HG03064 (cell line): Measurements from ENCODE around the gene IL18RAP.
A peak's percentile ranks its signal among the peaks of the same experiment; 100 is the strongest.

Experiments
- ATAC-seq: cut with Tn5 transposase; IDR thresholded peaks from one replicate; pipeline ENCODE4 v1.9.1; 2021; ENCODE audit warnings: low read depth; ENCODE audit not compliant: unreplicated experiment

The IL18RAP gene

DNA sequence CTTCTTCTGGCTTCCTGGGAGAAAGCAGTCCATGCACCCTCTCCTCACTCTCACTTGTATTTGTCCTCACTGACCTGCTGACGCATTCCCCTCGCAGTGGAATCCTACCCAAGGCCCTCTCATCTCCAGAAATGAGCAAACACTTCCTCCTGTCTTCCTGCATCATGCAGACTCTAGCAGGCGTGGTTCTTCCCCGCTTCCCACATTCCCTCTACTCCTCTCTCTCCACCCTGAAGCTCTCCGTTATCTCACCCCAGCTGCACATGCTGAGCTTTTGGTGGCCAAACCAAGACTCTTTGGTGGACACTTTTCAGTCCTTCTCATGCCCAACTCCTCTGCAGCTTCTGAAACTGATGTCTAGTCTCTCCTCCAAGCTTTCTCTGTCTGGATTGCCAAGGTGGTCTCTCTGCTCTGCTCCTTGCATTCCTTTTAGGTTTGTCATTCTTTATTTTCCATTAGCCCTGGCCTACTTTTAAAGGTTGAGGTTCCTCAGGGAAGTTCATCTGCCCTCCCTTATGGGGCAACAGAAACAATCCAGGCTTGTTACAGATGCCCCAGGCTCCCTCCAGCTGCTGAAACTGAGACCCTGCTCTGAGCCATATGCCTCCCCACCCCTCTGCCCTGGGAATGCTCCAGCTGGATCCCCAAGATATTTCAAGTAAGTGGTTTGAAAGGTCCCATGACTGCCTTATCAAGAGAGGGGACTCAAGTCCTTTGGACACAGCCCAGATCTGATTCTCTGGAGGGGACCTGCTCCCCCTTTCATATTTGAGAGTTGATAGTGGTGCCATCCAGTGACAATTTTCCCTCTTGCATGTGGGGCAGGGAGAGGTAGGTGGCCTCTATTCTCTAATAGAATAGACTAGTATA lies 835 bp upstream of the IL18RAP start:
- no peak for ATAC-seq

DNA sequence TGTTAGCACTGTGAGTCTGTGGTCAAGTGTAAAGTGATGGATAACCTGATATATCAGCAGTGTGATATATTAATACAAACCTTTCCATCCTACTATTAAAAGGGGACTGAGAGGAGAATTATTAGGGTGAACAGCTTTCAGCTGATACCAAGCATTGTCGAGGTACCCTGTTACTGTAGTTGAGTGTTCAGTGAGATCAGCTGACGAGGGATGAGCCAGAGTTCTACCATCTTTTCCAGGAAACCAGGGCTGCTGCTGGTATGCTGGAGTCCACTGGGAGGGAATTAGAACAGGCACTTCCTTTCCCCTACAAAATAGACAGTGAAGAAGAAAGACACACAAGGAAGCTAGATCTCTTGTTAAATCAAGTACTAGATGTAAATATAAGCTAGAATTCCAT lies 408 bp downstream of the IL18RAP start:
- no peak for ATAC-seq

DNA sequence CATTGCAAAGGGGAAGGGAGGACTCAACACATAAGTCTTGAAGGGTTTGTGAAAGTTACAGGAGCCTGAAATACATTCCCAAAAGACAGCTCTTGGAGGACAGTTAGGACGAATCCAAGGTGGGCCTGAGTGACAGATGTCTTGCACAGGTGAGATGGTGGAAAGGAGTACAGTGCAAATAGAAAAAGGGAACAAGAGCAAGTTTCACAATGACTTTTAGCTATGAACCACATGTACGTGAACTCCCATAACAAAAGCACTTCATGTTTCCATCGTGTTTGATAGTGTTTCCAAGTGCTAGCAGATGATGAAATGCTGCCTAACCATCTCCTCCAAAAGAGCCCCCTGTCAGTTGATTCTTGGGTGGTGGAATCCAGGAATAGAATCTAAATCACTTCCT lies 1.8 kb downstream of the IL18RAP start:
- peak; percentile 68 for ATAC-seq

DNA sequence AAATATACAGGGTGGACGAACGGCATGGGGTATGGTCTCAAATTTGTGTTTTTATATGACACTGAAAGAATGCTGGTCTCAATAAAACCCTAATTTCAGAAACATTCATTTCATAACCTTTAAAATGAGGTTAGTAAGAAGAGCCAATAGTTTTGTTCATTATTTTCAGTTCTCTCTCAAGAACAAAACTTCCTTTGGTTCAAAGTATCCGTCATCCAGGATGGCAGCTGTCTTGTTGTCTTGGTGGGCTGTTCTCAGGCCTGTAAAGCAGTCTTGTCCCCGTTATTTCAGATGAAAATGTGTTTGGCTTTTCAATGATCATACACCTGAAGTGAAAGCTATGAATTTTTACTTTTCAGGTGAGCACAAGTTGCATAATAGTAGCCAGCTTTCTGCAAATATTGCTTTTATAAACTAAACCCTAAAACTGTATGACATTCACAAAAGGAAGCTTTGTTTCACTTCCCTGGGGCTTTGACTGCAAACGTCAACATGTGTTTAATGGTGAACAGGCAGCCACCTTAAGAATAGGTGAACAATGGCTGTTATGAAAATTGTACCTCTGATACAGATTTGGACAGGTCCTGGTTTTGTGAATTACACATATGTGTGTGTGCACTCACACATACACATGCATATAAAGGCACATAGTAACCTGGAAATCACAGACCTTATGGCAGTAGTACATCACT lies 2.6 kb downstream of the IL18RAP start:
- ATAC-seq = no peak

DNA sequence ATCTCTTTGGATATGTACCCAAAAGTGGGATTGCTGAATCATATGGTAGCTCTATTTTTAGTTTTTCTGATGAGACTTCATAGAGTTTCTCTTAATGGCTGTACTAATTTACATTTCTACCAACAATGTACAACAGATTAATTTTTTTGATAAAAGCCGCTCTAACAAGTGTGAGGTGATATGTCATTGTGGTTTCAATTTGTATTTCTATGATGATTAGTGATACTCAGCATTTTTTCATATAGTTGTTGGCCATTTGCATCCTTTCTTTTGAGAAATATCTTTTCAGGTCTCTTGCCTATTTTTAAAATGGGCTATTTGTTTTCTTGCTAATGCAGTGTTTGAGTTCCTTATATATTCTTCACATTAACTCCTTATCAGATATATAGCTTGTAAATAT lies 4.3 kb downstream of the IL18RAP start:
- ATAC-seq = no peak

DNA sequence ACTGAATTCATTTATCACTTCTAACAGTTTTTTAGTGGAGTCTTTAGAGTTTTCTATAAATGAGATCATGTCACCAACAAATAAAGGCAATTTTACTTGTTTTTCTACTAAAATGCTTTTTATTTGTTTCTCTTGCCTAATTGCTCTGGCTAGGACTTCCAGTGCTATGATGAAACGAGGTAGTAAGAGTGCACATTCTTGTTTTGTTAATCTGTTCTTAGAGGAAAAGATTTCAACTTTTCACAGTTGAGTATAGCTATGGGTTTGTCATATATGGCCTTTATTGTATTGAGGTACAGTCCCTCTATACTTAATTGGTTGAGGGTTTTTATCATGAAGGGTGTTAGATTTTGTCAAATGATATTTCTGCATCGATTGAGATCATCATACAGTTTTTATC lies 5.6 kb downstream of the IL18RAP start:
- no peak for ATAC-seq

DNA sequence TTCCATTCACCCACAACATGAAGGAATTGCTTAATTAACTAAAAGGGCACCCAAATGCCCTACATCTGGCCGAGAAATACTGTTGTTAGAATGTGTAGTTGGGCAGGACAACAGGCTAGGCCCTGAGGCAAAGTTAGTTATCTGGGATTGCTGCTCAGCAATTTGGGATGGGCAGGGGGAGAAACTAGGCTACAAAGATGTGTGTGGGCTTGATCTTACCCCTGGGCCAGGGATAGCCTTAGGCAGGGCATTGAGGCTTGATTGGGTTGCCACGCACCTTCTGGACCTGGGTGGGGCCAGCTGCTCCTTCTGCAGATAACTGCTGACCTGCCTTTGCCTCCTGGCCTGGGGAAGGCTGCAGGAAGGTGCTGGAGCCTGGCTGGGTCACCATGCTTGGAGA lies 9.4 kb downstream of the IL18RAP start:
- no peak for ATAC-seq

DNA sequence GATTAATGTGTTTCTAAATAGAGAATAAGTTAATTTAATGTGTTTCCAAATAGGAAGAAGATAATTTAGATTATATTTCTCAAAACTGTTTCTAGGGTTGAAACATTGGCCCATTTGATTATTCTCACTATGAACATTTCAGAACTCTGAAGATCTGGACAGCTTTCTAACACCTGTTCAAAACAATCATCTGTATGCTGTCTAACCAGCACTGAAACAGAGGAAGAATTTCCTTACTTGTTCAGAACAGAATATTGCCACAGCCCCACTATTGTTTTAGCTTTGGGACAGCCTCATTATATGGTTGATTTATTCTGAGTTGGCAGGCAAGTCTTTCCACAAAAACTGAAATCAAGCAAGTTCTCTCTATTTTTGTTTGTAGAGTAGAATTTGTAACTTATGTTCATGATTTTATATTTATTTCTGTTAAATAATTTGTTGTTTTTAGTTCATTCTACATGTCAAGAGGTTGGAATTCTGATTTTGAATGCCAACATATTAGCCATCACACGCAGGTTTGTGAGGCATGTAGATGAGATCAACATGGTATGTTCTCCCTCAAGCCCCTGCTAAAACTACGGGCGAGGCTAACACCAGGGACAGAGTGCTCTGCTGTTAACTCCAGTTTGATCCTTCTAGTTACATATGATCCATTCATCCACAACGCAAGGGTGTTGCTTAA lies 11.2 kb downstream of the IL18RAP start:
- ATAC-seq = no peak

DNA sequence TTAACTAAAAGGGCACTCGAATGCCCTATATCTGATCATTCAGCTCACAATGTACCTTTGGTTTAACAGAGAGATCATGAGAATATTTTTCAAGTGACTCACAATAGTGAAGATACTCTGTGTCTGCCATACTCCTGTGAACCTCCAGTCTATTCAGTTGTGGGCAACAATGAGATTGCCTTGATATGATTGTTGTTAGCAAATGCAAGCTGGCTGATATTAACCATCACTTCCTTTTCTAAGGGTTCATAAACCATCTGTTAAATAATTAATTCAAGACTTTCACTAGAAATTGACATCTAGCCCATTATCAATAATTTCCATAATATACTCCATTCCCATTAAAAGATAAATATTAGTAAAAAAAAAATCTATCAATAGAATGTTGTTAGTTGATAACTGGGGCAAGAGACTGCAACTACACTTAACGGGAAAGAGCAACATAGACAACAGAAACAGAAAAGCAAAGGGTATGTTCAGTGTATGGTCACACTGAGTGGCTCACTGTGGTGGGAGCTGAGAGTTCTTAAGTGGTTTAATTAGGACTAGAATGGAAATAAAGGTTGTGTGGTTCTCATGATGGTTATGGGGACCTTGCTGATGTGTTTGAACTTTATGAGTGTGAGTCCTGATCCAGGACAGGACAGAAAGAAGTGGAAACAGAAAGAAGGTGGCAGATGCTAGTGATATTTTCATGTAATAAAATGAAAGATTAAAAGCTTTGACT lies 11.9 kb downstream of the IL18RAP start:
- no peak for ATAC-seq

DNA sequence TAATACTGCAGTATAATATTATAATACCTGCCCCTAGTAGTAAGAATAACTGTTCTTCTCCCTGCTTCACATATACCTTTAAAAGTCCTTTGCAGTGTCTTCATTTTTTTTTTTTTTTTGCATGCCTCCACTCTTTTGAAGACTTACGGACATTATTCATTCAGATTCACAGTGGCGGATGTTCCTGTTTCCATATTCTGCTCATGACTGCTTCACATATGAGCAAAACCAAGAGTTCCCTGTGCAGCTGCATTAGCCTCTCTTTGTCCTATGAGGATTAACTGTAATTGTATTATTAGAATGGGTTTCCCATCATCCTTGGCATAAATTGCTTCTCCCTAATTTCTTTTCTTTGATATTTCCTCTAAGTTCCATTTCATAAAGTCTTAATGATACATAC lies 12.8 kb downstream of the IL18RAP start:
- ATAC-seq = no peak

DNA sequence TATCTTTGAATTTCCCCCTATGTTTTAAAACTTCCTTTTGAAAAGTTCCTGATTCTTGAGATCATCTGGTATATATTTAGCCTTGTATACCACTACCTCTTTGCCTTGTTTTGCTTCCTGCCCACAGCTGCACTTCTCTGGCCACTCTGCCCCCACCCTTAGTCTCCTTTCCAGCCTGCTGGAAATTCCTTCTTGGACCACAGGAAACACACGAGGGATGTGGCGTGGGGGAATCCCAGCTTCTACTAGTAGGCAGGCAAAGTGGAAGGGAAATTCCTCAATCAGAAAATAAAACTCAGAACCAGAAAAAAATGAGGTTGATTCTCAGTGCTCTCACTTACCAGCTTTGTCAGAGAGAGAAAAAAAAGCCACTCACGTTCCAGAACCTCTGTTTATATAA lies 13.4 kb downstream of the IL18RAP start:
- no peak for ATAC-seq

DNA sequence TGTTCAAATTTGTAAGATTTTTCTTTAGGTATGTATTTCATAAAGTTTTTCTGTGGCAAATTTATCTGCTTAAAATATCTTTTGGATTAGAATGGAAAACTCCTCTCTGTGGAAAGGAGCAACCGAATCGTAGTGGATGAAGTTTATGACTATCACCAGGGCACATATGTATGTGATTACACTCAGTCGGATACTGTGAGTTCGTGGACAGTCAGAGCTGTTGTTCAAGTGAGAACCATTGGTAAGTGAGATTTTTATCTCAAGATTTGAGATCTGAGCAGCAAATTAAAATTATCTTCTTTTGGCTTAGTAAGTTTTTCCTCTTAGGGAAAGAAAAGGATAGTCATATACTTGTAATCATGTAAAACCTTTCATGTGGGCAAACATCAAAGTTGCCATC lies 14.2 kb downstream of the IL18RAP start:
- no peak for ATAC-seq

DNA sequence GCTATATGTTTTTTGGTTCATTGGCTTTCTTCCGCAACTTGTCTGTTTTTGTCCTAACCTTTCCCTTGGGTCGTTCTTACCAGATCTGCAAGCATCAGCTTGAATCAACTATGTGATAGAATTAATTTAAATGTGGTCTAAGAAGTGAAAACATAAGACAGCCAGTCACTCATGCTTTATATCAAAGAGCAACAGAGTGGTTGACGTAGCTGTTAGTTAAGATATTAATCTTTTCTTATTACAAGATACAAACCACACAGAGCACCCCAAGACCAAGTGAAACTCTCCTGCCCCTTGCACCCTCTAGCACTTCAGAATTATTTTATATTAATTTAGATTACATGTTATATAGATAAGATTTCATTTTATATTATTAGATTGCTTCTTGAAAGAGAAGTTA lies 15.2 kb downstream of the IL18RAP start:
- ATAC-seq = no peak

DNA sequence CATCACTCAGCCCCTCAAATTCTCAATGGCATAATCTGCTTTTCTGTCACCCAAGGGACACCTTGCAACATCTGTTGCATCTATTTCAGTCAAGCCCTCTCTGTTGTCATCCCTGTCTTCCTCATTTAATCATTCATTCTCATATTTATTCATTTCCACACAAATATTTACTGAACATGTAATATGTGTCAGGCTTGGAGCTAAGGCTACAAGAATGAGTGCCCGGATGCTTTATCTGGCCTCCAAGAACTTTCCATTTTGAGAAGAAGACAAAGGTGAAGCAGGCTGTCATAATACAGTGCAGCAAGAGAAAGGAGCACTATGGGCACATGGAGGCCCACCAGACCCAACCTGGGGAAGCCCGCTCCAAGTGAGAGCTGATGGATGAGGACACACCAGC lies 15.6 kb downstream of the IL18RAP start:
- no peak for ATAC-seq

DNA sequence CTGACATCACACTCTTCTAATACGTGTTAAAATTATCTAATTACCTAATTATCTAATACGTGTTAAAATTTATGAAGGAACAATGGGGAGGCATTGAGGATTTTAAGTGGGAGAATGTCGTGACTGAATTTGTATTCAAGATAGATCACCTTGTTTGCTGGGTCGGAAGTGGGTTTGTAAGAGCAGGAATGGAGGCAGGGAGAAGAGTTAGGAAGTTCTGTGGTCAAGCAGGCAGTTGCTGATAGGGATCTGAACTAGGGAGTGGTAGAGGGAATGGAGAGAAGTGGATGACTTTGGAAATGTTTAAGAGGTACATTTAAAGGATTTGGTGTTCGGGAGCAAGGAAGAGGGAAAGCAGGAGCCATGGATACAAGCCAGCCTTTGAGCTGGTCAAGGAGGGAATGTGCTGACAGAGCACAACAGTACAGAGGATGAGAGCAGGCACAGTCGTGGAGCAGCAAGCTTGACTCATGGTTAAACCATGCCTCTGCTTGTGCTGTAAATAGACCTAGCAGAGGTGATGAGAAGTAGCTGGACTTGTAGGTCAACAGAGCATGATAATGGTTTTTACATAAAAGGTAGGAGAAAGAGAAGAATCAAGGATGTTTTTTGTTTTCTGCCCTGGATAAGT lies 16.2 kb downstream of the IL18RAP start:
- no peak for ATAC-seq

DNA sequence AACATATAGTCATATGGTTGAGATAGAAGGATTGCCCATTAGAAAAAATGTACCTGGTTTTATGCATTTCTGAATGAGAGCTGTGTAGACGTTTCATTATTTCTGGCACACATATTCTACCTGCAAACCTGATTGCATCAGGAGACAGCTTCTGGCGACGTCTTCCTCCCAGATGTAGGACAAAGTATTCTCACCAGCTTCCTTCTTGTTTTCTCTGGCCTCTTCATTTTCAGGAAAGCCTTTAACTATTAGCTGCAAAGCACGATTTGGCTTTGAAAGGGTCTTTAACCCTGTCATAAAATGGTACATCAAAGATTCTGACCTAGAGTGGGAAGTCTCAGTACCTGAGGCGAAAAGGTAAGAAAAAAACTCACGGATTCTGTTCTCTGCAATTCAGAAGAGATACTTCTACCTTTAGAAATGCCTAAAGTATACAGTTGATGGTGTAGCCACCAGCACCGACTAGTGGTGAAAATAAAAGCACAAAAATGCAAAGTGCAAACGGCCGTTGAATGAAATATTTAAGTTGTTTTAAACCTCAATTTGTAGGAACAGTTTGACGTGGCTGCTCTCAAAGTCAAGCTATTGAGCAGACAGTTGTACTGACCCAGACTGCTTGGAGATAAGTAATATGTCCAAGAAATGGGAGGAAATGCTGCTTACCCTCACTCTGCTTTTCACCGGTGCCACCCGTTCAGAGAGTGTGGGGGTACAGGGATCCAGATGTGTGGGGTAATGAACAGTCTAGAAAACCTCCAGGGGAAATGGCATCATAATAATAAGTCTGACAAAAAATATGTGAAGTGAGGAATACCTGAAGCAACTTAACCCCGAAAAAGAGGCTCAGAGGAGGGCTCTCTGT lies 20.2 kb downstream of the IL18RAP start:
- ATAC-seq = no peak

DNA sequence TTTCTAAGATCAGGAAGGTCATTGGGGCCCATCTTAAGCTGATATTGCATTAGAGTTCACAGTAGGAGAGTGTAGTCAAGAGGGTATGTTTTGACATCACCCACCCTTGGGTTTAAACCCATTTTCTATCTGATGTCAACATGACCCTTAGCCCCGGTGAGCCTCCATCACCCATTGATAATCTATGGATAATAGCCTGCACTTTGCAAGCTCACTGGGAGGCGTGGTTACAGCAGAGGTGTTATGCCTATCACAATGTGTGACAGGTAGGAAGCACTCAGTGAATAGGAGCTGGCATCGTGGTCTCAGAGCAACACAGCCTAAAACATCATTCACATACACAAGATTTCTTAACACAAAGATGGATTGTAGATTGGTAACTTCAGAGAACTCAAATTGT lies 21.3 kb downstream of the IL18RAP start:
- ATAC-seq = no peak

DNA sequence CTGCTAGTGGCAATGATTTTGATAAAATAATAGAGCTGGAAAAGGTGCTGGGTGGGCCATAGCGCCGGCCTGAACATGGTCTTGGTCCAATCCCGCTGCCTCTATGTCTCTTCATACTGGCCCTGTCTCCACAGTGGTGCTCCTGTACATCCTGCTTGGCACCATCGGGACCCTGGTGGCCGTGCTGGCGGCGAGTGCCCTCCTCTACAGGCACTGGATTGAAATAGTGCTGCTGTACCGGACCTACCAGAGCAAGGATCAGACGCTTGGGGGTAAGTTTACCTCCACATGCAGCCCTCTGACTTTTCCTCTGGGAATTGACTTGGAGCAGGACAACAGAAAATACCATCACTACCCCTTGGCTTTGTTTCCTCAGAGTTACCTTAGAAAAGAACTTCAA lies 24.0 kb downstream of the IL18RAP start:
- ATAC-seq = no peak

DNA sequence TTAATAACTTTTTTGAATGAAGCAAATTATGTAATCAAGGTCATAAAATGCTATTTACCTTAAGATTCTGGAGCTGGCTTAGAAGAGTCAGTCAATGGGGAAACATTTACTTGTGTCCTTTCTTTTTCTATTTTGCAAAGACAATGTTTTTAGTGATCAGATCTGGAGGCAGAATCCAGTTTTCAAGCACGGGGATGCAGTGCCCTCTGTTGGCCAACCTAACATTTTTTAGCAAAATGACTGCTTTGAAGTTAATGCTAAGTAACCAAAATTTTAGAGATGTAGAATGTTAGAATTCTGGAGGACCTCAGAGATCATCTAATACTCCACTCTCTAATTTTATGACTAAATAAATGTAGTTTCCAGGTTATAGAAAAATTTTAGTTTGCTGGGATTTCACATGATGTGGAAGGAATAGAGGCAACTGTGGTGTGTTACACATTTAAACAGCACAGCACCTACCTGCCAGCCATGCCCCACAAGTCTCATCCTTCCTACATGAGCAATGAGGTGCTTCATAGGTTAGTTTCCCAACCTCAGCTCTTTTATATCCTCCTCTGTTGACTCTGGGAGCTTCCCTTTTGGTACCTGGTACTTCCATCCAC lies 26.5 kb downstream of the IL18RAP start:
- ATAC-seq = no peak
